Measurements from ENCODE around the gene DNAJC27. TPM values are rescaled to one million over a fixed set of nuclear protein-coding genes. Genes with fewer than 3 reads are reported as not detected.
"Not testable (repeated sequence)": the region's sequence is repeated elsewhere in the genome, so short reads cannot be mapped to it uniquely, and the experiment has no call there.

Gene DNAJC27
- total RNA-seq, 1 experiment from 2014 or later: 4.6 TPM

DNA sequence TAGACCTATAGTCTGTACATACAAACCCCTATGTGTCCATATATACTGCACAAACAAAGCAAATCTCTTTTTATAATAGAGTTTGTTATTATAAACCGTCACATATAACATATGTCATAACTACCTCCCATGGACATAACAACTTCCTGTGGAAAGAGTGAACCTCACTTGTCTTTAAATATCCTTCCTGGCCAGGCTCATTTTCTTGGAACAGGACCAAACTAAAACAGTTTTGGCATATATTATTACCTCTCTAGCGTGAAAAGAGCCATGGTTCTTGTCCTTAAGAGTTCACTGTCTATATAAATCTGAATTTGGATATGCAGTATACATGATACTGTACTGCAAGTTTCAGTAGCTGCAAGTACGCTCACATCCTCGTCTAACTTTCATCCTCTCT is 28.3 kb upstream of the DNAJC27 start:
- CTCF ChIA-PET: no interaction called here
- Histone ChIP-seq H3K36me3 (ENCODE audit: control insufficient read depth in 1 of 2, insufficient read depth in 2 of 2, low read length in 2 of 2) (no peaks in the 10 kb centered on the region), H3K27me3 (ENCODE audit: insufficient read depth, low read length) (no peaks in the 10 kb centered on the region), H3K9me2 (ENCODE audit: insufficient read depth) (no peaks in the 10 kb centered on the region), H3K4me2 (ENCODE audit: low read length) (no peak overlapping the region), H3K4me1 (ENCODE audit: control insufficient read depth in 1 of 2, insufficient read depth in 2 of 2, low read length in 2 of 2) (peaks cover 13 to 22% of the 10 kb centered on the region in 2 experiments; a peak in 3 of 4 replicates), H3K9ac (ENCODE audit: low read length) (no peak overlapping the region), H2AFZ (ENCODE audit: low read depth, low read length, poor library complexity, severe bottlenecking) (no peak overlapping the region), H3K4me3 (replicated peaks in 1 of 2; ENCODE audit: low read depth in 1 of 2, low read length in 2 of 2) (no peak overlapping the region), H3K79me2 (ENCODE audit: insufficient read depth, low read length) (no peaks in the 10 kb centered on the region), H4K20me1 (ENCODE audit: insufficient read depth) (no peaks in the 10 kb centered on the region), H3K9me3 (ENCODE audit: control insufficient read depth in 1 of 2, insufficient read depth in 1 of 2, low read depth in 1 of 2, low read length in 2 of 2) (no peaks in the 10 kb centered on the region), H3K27ac (ENCODE audit: low read depth, low read length) (no peak overlapping the region)
- DNase-seq (ENCODE audit: low read depth, low spot score) (no peak), ATAC-seq (no peak)
- no TSS peak for BruUV-seq (replicated peaks)
- RAD21 ChIA-PET (ENCODE audit: low non-redundant PET in 1 of 2, low total read pairs in 2 of 2, uncharacterized antibody in 2 of 2, unreplicated experiment in 2 of 2): no interaction called here
- intact Hi-C loops (cut with micrococcal nuclease): no loop called here
- TF ChIP-seq, protein P1, sequence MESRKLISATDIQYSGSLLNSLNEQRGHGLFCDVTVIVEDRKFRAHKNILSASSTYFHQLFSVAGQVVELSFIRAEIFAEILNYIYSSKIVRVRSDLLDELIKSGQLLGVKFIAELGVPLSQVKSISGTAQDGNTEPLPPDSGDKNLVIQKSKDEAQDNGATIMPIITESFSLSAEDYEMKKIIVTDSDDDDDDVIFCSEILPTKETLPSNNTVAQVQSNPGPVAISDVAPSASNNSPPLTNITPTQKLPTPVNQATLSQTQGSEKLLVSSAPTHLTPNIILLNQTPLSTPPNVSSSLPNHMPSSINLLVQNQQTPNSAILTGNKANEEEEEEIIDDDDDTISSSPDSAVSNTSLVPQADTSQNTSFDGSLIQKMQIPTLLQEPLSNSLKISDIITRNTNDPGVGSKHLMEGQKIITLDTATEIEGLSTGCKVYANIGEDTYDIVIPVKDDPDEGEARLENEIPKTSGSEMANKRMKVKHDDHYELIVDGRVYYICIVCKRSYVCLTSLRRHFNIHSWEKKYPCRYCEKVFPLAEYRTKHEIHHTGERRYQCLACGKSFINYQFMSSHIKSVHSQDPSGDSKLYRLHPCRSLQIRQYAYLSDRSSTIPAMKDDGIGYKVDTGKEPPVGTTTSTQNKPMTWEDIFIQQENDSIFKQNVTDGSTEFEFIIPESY (IDR thresholded peaks at IDR 0.05; ENCODE audit: extremely low read depth, insufficient replicate concordance, low read length): no peak
- TF ChIP-seq JUND (IDR thresholded peaks at IDR 0.05) (no peak), POLR2AphosphoS5 (IDR thresholded peaks at IDR 0.05; ENCODE audit: low read depth, low read length) (no peak), POLR2A (IDR thresholded peaks at IDR 0.05; ENCODE audit: borderline replicate concordance, extremely low read depth, insufficient read depth, insufficient read length) (no peak), SRF (IDR thresholded peaks at IDR 0.05; ENCODE audit: low read depth) (no peak)
- TF ChIP-seq, protein P2, sequence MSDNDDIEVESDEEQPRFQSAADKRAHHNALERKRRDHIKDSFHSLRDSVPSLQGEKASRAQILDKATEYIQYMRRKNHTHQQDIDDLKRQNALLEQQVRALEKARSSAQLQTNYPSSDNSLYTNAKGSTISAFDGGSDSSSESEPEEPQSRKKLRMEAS (IDR thresholded peaks at IDR 0.05): no peak
- POLR2A ChIA-PET: no interaction called here

DNA sequence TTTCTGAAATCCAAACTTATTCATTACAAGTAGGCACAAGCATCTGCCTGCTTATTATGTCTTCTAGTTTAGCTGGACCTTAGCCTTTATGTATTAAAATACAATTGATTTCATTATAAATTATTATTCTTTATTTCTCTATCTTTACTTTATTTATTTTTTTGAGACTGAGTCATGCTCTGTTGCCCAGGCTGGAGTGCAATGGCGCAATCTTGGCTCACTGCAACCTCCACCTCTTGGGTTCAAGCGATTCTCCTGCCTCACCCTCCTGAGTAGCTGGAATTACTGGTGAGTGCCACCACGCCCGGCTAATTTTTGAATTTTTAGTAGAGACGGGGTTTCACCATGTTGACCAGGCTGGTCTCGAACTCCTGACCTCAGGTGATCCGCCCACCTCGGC is 27.3 kb upstream of the DNAJC27 start:
- H3K27ac ChIP-seq (ENCODE audit: low read depth, low read length); intact Hi-C loops (cut with micrococcal nuclease); H3K27me3 ChIP-seq (ENCODE audit: insufficient read depth, low read length); BruUV-seq (replicated peaks); CTCF ChIA-PET; H2AFZ ChIP-seq (ENCODE audit: low read depth, low read length, poor library complexity, severe bottlenecking); H3K9ac ChIP-seq (ENCODE audit: low read length); H3K4me2 ChIP-seq (ENCODE audit: low read length); H3K9me3 ChIP-seq (ENCODE audit: control insufficient read depth in 1 of 2, insufficient read depth in 1 of 2, low read depth in 1 of 2, low read length in 2 of 2); H3K9me2 ChIP-seq (ENCODE audit: insufficient read depth); H4K20me1 ChIP-seq (ENCODE audit: insufficient read depth); DNase-seq (ENCODE audit: low read depth, low spot score); H3K36me3 ChIP-seq (ENCODE audit: control insufficient read depth in 1 of 2, insufficient read depth in 2 of 2, low read length in 2 of 2); H3K79me2 ChIP-seq (ENCODE audit: insufficient read depth, low read length); ATAC-seq; RAD21 ChIA-PET (ENCODE audit: low non-redundant PET in 1 of 2, low total read pairs in 2 of 2, uncharacterized antibody in 2 of 2, unreplicated experiment in 2 of 2); H3K4me3 ChIP-seq (replicated peaks in 1 of 2; ENCODE audit: low read depth in 1 of 2, low read length in 2 of 2); POLR2A ChIA-PET: not testable (repeated sequence)
- peaks cover 13 to 22% of the 10 kb centered on the region in 2 experiments; a peak in 3 of 4 replicates for H3K4me1 ChIP-seq (ENCODE audit: control insufficient read depth in 1 of 2, insufficient read depth in 2 of 2, low read length in 2 of 2)

Measured in HCT116 (cell line).